ENCODE results near the gene BCCIP. TPM values are rescaled to one million over a fixed set of nuclear protein-coding genes. Genes with fewer than 3 reads are reported as not detected.

The BCCIP gene
- total RNA-seq, 1 donor from 2014 or later = 30.9 TPM

- no peaks in the 10 kb centered on the region for H3K9me3 ChIP-seq
- no peak for DNase-seq (ENCODE audit: extremely low spot score in 2 of 2)
- TF ChIP-seq, protein P1, sequence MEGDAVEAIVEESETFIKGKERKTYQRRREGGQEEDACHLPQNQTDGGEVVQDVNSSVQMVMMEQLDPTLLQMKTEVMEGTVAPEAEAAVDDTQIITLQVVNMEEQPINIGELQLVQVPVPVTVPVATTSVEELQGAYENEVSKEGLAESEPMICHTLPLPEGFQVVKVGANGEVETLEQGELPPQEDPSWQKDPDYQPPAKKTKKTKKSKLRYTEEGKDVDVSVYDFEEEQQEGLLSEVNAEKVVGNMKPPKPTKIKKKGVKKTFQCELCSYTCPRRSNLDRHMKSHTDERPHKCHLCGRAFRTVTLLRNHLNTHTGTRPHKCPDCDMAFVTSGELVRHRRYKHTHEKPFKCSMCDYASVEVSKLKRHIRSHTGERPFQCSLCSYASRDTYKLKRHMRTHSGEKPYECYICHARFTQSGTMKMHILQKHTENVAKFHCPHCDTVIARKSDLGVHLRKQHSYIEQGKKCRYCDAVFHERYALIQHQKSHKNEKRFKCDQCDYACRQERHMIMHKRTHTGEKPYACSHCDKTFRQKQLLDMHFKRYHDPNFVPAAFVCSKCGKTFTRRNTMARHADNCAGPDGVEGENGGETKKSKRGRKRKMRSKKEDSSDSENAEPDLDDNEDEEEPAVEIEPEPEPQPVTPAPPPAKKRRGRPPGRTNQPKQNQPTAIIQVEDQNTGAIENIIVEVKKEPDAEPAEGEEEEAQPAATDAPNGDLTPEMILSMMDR (IDR thresholded peaks at IDR 0.05) = no peak
- TF ChIP-seq POLR2AphosphoS5 (IDR thresholded peaks at IDR 0.05; ENCODE audit: insufficient read depth in 1 of 2, low read depth in 1 of 2) (no peak), POLR2A (IDR thresholded peaks at IDR 0.05) (no peak)
- no peaks in the 10 kb centered on the region for H3K27me3 ChIP-seq
- no peak overlapping the region for H3K27ac ChIP-seq
- H3K4me1 ChIP-seq = no peaks in the 10 kb centered on the region
- peaks cover 0 to 10% of the 10 kb centered on the region in 2 donors for H3K36me3 ChIP-seq
- intact Hi-C loops (cut with DNase I) = no loop called here
- no peak overlapping the region for H3K4me3 ChIP-seq
Measured at GRCh38 chr10:125880719-125881118, 57.4 kb downstream of the BCCIP start.

GRCh38 chr10:125881192-125881591 is 57.8 kb downstream of the BCCIP start, which contains the start of gene DHX32:
TSS of gene DHX32 (minus strand) at chr10:125881292. CDS start at chr10:125880824, 468 bp downstream.
- Histone ChIP-seq H3K36me3 (peaks cover 0 to 6% of the 10 kb centered on the region in 2 donors), H3K4me1 (no peaks in the 10 kb centered on the region), H3K4me3 (no peak within 1 kb of the TSS), H3K9me3 (no peaks in the 10 kb centered on the region), H3K27ac (no peak within 1 kb of the TSS), H3K27me3 (no peaks in the 10 kb centered on the region)
- DNase-seq (ENCODE audit: extremely low spot score in 2 of 2) = no peak
- TF ChIP-seq, protein P1 (IDR thresholded peaks at IDR 0.05) = no peak
- TF ChIP-seq POLR2AphosphoS5 (IDR thresholded peaks at IDR 0.05; ENCODE audit: insufficient read depth in 1 of 2, low read depth in 1 of 2) (no peak), POLR2A (IDR thresholded peaks at IDR 0.05) (no peak)
- intact Hi-C loops (cut with DNase I) = no loop called here

GRCh38 chr10:125882596-125882995 is 59.2 kb downstream of the BCCIP start:
- no peak for TF ChIP-seq POLR2AphosphoS5 (IDR thresholded peaks at IDR 0.05; ENCODE audit: insufficient read depth in 1 of 2, low read depth in 1 of 2)
- no peak overlapping the region for H3K4me3 ChIP-seq
- intact Hi-C loops (cut with DNase I) = no loop called here

DNA sequence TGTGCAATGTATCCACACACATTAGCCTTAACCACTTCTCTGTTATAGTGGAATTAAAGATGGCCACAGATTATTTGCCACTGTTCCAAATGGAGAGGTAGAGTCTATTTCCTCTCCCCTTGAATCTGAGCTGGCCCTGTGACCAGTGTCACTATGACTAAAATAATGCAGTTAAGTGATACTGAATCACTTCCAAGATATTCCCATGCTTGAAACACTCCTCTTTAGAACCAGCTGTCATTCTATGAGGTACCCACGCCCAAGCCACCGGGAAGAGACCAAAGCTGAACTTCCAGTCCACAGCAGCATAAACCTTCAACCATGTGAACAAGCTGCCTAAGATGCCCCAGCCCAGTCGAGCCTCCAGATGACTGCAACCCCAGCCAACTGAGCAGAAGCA is 59.9 kb downstream of the BCCIP start:
- H3K27ac ChIP-seq = no peak overlapping the region
- DNase-seq (ENCODE audit: extremely low spot score in 2 of 2) = no peak
- no peaks in the 10 kb centered on the region for H3K36me3 ChIP-seq
- intact Hi-C loops (cut with DNase I) = no loop called here
- H3K27me3 ChIP-seq = no peaks in the 10 kb centered on the region
- no peak overlapping the region for H3K4me3 ChIP-seq
- no peaks in the 10 kb centered on the region for H3K4me1 ChIP-seq
- TF ChIP-seq, protein P1 (IDR thresholded peaks at IDR 0.05) = no peak
- TF ChIP-seq POLR2A (IDR thresholded peaks at IDR 0.05) (no peak), POLR2AphosphoS5 (IDR thresholded peaks at IDR 0.05; ENCODE audit: insufficient read depth in 1 of 2, low read depth in 1 of 2) (no peak)
- H3K9me3 ChIP-seq = no peaks in the 10 kb centered on the region

More at GRCh38 chr10:125882596-125882995, 59.2 kb downstream of the BCCIP start:
- no peak for DNase-seq (ENCODE audit: extremely low spot score in 2 of 2)
- no peaks in the 10 kb centered on the region for H3K4me1 ChIP-seq
- H3K9me3 ChIP-seq = no peaks in the 10 kb centered on the region
- no peaks in the 10 kb centered on the region for H3K27me3 ChIP-seq
- no peak overlapping the region for H3K27ac ChIP-seq
- no peaks in the 10 kb centered on the region for H3K36me3 ChIP-seq

MicroRNAs encoded within 50 kb of the gene (microRNA counts, 767-probe panel; counts per million panel counts)
- microRNA hsa-miR-4484 = 238 to 261 counts per million in 2 donors

Small RNAs within 50 kb of the gene (microRNA-seq; reads per million reads assigned to microRNA genes)
- not detected for gene MIR4484 (ENCODE audit: borderline number of aligned reads, borderline replicate concordance)

Small RNAs within 50 kb of the gene (small RNA-seq; reads per million reads assigned to genes)
- gene MIR4484 = not detected
- gene RF00017 = not detected

Other genes with a start within 250 kb of the BCCIP start
- not detected for gene TEX36, start 140.4 kb upstream of the BCCIP start, total RNA-seq
- gene EDRF1, start 103.8 kb upstream of the BCCIP start, total RNA-seq = 16.5 TPM
- gene MMP21, start 47.7 kb upstream of the BCCIP start, total RNA-seq = not detected
- 20.9 TPM for gene UROS, start 288 bp upstream of the BCCIP start, total RNA-seq
- gene DHX32, start 57.7 kb downstream of the BCCIP start, total RNA-seq = 30.2 TPM
- gene FANK1, start 73.0 kb downstream of the BCCIP start, total RNA-seq = 6.6 TPM